ENCODE results near the gene CLSTN2.

The CLSTN2 gene

GRCh38 chr3:140081887-140082286, 146.9 kb downstream of the CLSTN2 start:
- Mint-ChIP-seq H3K9me3 (peaks cover 4% of the 10 kb centered on the region), H3K4me1 (peaks cover 6% of the 10 kb centered on the region), H3K27me3 (ENCODE audit: low read depth, poor library complexity) (peaks cover 11% of the 10 kb centered on the region), H3K36me3 (ENCODE audit: low read depth) (no peaks in the 10 kb centered on the region), H3K4me3 (no peak overlapping the region), H3K27ac (no peak overlapping the region)
- no peak for DNase-seq
- TF ChIP-seq, protein P1, sequence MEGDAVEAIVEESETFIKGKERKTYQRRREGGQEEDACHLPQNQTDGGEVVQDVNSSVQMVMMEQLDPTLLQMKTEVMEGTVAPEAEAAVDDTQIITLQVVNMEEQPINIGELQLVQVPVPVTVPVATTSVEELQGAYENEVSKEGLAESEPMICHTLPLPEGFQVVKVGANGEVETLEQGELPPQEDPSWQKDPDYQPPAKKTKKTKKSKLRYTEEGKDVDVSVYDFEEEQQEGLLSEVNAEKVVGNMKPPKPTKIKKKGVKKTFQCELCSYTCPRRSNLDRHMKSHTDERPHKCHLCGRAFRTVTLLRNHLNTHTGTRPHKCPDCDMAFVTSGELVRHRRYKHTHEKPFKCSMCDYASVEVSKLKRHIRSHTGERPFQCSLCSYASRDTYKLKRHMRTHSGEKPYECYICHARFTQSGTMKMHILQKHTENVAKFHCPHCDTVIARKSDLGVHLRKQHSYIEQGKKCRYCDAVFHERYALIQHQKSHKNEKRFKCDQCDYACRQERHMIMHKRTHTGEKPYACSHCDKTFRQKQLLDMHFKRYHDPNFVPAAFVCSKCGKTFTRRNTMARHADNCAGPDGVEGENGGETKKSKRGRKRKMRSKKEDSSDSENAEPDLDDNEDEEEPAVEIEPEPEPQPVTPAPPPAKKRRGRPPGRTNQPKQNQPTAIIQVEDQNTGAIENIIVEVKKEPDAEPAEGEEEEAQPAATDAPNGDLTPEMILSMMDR (IDR thresholded peaks at IDR 0.05), result no peak

GRCh38 chr3:140085001-140085400, 150.0 kb downstream of the CLSTN2 start:
- no peak overlapping the region for H3K4me3 Mint-ChIP-seq
- no peaks in the 10 kb centered on the region for H3K36me3 Mint-ChIP-seq (ENCODE audit: low read depth)
- DNase-seq, result no peak
- H3K27me3 Mint-ChIP-seq (ENCODE audit: low read depth, poor library complexity), result peaks cover 10% of the 10 kb centered on the region
- TF ChIP-seq, protein P1 (IDR thresholded peaks at IDR 0.05), result no peak
- H3K27ac Mint-ChIP-seq, result no peak overlapping the region
- no peaks in the 10 kb centered on the region for H3K4me1 Mint-ChIP-seq
- peaks cover 31% of the 10 kb centered on the region for H3K9me3 Mint-ChIP-seq

DNA sequence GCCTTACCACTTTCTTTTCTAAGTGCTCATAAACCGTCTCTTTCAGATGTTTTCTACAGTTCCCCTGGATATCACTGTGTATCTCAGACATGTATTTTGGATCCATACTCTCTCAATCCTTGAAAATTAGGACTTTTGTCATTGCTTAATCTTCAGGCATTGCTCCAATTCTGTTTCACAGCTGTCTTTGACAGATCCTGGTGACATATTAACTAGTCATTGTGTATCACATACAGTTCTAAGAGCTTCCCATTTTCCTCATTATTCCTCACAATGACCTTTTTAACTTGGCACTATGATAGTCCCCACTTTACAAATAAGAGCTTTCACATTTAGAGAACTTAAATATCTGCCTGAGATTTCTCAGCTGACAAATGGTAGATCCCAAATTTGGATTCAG, 151.7 kb downstream of the CLSTN2 start:
- no peaks in the 10 kb centered on the region for H3K36me3 Mint-ChIP-seq (ENCODE audit: low read depth)
- no peak for DNase-seq
- H3K4me3 Mint-ChIP-seq, result no peak overlapping the region
- no peak overlapping the region for H3K27ac Mint-ChIP-seq
- no peaks in the 10 kb centered on the region for H3K4me1 Mint-ChIP-seq
- H3K27me3 Mint-ChIP-seq (ENCODE audit: low read depth, poor library complexity), result peaks cover 13% of the 10 kb centered on the region
- peaks cover 41% of the 10 kb centered on the region for H3K9me3 Mint-ChIP-seq
- TF ChIP-seq, protein P1 (IDR thresholded peaks at IDR 0.05), result no peak

DNA sequence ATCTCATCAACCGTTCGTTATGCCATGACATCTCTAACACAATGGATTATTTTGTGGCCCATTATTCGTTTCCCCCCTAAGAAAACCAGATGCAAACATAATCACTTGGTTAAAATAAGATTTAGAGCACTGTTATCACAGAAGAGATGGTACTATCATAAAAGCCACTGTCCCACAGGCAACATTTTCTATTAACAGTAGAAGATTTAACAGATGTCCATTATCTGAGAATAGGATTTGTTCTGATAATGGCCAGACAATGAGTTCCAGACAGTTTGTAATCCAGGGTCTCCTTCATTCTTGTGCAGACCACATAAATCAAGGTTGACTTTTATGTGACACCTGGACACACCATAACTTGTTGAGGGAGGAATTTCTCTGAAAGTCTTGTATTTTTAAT, 153.1 kb downstream of the CLSTN2 start:
- TF ChIP-seq, protein P1 (IDR thresholded peaks at IDR 0.05), result no peak
- no peak overlapping the region for H3K27ac Mint-ChIP-seq
- H3K36me3 Mint-ChIP-seq (ENCODE audit: low read depth), result no peaks in the 10 kb centered on the region
- H3K4me3 Mint-ChIP-seq, result no peak overlapping the region
- H3K4me1 Mint-ChIP-seq, result peaks cover 9% of the 10 kb centered on the region
- peaks cover 9% of the 10 kb centered on the region for H3K27me3 Mint-ChIP-seq (ENCODE audit: low read depth, poor library complexity)
- no peak for DNase-seq
- H3K9me3 Mint-ChIP-seq, result peaks cover 41% of the 10 kb centered on the region

DNA sequence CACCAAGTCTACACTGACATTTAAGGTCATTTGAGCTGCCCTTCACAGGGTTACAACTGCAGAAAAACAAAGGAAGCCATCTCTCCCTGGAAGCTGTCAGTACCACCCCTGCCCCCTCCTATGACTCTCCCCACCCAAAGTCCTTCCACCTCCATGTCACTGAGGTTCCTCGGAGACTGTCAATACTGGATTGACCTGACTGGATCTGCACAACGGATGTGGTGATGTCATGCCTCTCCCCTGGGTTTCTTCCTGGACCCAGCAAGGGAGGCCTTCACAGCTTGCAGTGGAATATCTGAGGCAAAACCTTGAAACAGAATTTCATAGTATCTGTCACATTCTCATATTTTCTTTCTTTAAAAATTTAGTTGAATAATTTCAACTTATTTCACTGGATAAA, 153.5 kb downstream of the CLSTN2 start:
- TF ChIP-seq, protein P1 (IDR thresholded peaks at IDR 0.05), result no peak
- Mint-ChIP-seq H3K4me3 (no peak overlapping the region), H3K27me3 (ENCODE audit: low read depth, poor library complexity) (peaks cover 11% of the 10 kb centered on the region), H3K9me3 (peaks cover 41% of the 10 kb centered on the region), H3K27ac (no peak overlapping the region), H3K4me1 (peaks cover 11% of the 10 kb centered on the region), H3K36me3 (ENCODE audit: low read depth) (no peaks in the 10 kb centered on the region)
- no peak for DNase-seq

DNA sequence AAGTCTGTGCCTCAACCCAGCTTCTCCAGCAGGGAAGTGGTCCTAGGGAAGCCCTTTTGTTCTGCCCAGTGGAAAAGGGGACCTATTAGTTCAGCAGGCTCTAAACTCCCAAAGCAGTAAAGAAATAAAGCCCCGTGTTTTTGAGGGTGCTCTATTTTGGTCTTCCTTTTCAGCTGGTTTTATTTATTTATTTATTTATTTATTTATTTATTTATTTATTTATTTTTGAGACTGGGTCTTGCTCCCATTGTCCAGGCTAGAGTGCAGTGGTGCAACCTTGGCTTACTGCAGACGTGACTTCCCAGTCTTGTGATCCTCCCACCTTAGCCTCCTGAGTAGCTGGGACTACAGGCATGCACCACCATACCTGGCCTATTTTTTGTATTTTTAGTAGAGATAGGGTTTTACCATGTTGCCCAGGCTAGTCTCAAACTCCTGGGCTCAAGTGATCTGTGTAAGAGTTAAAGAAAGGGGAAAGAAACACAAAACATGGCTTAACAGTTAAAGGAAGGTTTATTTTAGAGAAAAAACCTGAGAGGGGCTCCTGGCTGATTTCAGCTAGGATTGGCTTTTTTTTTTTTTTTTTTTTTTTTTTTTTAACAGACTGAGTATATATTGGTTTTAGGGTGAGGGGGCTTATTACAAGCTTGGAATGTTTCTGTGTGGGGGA, 154.6 kb downstream of the CLSTN2 start:
- H3K27me3 Mint-ChIP-seq (ENCODE audit: low read depth, poor library complexity), result peaks cover 11% of the 10 kb centered on the region
- no peak overlapping the region for H3K4me3 Mint-ChIP-seq
- H3K9me3 Mint-ChIP-seq, result peaks cover 41% of the 10 kb centered on the region
- peaks cover 18% of the 10 kb centered on the region for H3K4me1 Mint-ChIP-seq
- TF ChIP-seq, protein P1 (IDR thresholded peaks at IDR 0.05), result no peak
- no peaks in the 10 kb centered on the region for H3K36me3 Mint-ChIP-seq (ENCODE audit: low read depth)
- no peak for DNase-seq
- H3K27ac Mint-ChIP-seq, result no peak overlapping the region

Data from nephron progenitor cell (in vitro differentiated cells).